Measurements from ENCODE around the gene SAXO1.
"Not testable (repeated sequence)": the region's sequence is repeated elsewhere in the genome, so short reads cannot be mapped to it uniquely, and the experiment has no call there.

SAXO1 gene

GRCh38 chr9:18999173-18999785 is 33.7 kb downstream of the SAXO1 start:
- DNase-seq (ENCODE audit: low read depth), result no peak

- no peak for DNase-seq (ENCODE audit: low read depth)
These were observed 35.9 kb downstream of the SAXO1 start for GRCh38 chr9:18997151-18997550.

GRCh38 chr9:18996211-18996610 is 36.8 kb downstream of the SAXO1 start:
- no peak for DNase-seq (ENCODE audit: low read depth)

GRCh38 chr9:18994263-18994916 is 38.6 kb downstream of the SAXO1 start:
- no peak for DNase-seq (ENCODE audit: low read depth)

- DNase-seq (ENCODE audit: low read depth), result not testable (repeated sequence)
These were observed 41.8 kb downstream of the SAXO1 start for GRCh38 chr9:18991197-18991596.

GRCh38 chr9:18990494-18990893 is 42.5 kb downstream of the SAXO1 start:
- DNase-seq (ENCODE audit: low read depth), result no peak

GRCh38 chr9:18989865-18990264 is 43.1 kb downstream of the SAXO1 start:
- no peak for DNase-seq (ENCODE audit: low read depth)

GRCh38 chr9:18989097-18989496 is 43.9 kb downstream of the SAXO1 start:
- DNase-seq (ENCODE audit: low read depth), result no peak

- no peak for DNase-seq (ENCODE audit: low read depth)
These were observed 45.0 kb downstream of the SAXO1 start for GRCh38 chr9:18988003-18988402.

- DNase-seq (ENCODE audit: low read depth), result no peak
These were observed 47.0 kb downstream of the SAXO1 start for GRCh38 chr9:18985996-18986395.

- DNase-seq (ENCODE audit: low read depth), result peak; percentile 56
These were observed 47.5 kb downstream of the SAXO1 start for GRCh38 chr9:18985464-18985951.

GRCh38 chr9:18982262-18982620 is 50.8 kb downstream of the SAXO1 start:
- DNase-seq (ENCODE audit: low read depth), result no peak

- no peak for DNase-seq (ENCODE audit: low read depth)
These were observed 51.3 kb downstream of the SAXO1 start for GRCh38 chr9:18981476-18982261.

GRCh38 chr9:18980189-18980588 is 52.8 kb downstream of the SAXO1 start:
- no peak for DNase-seq (ENCODE audit: low read depth)

- no peak for DNase-seq (ENCODE audit: low read depth)
These were observed 53.6 kb downstream of the SAXO1 start for GRCh38 chr9:18979367-18979766.

- no peak for DNase-seq (ENCODE audit: low read depth)
These were observed 54.8 kb downstream of the SAXO1 start for GRCh38 chr9:18978188-18978587.

GRCh38 chr9:18976709-18977531 is 56.1 kb downstream of the SAXO1 start:
- peak; percentile 82 for DNase-seq (ENCODE audit: low read depth)

GRCh38 chr9:18976221-18976708 is 56.7 kb downstream of the SAXO1 start:
- DNase-seq (ENCODE audit: low read depth), result no peak

GRCh38 chr9:18973348-18973747 is 59.7 kb downstream of the SAXO1 start:
- no peak for DNase-seq (ENCODE audit: low read depth)

- DNase-seq (ENCODE audit: low read depth), result no peak
These were observed 60.3 kb downstream of the SAXO1 start for GRCh38 chr9:18972675-18973074.

GRCh38 chr9:18971909-18972308 is 61.1 kb downstream of the SAXO1 start:
- no peak for DNase-seq (ENCODE audit: low read depth)

GRCh38 chr9:18971404-18971803 is 61.6 kb downstream of the SAXO1 start:
- DNase-seq (ENCODE audit: low read depth), result no peak
